ENCODE measurements around the gene ACTRT2.

- TF ChIP-seq RARB (CRISPR knock-in tag; IDR thresholded peaks at IDR 0.05) (no peak), ESRRG (CRISPR knock-in tag; IDR thresholded peaks at IDR 0.05) (no peak), TSHZ2 (CRISPR knock-in tag; IDR thresholded peaks at IDR 0.05) (no peak), PATZ1 (CRISPR knock-in tag; IDR thresholded peaks at IDR 0.05; ENCODE audit: borderline replicate concordance) (no peak), ZFP3 (CRISPR knock-in tag; IDR thresholded peaks at IDR 0.05) (no peak), CSDC2 (CRISPR knock-in tag; IDR thresholded peaks at IDR 0.05) (no peak), ZFP30 (CRISPR knock-in tag; IDR thresholded peaks at IDR 0.05) (no peak), TOX (CRISPR knock-in tag; IDR thresholded peaks at IDR 0.05; ENCODE audit: borderline replicate concordance) (no peak)
These were observed 16.2 kb downstream of the ACTRT2 start for GRCh38 chr1:3037281-3038040.

Data from SK-N-SH treated with all-trans-retinoic acid at 6 μM for 48 hours (cell line).